NCI-H1105 treated with DMSO at 0.1 percent for 48 hours (cell line): ENCODE results near the gene CTAGE6.
"Not testable (repeated sequence)": the region's sequence is repeated elsewhere in the genome, so short reads cannot be mapped to it uniquely, and the experiment has no call there.

Experiments
- DNase-seq: peaks from one replicate; lab custom pipeline; 2025; lab: John Stamatoyannopoulos, UW

Gene CTAGE6

GRCh38 chr7:143715543-143716193, 41.8 kb downstream of the CTAGE6 start:
- not testable (repeated sequence) for DNase-seq

GRCh38 chr7:143714581-143715454, 42.7 kb downstream of the CTAGE6 start:
- not testable (repeated sequence) for DNase-seq

- DNase-seq: not testable (repeated sequence)
These were observed 45.1 kb downstream of the CTAGE6 start for GRCh38 chr7:143712381-143712780.

- DNase-seq: not testable (repeated sequence)
These were observed 45.7 kb downstream of the CTAGE6 start for GRCh38 chr7:143711727-143712324.

GRCh38 chr7:143709895-143710294, 47.6 kb downstream of the CTAGE6 start:
- DNase-seq: not testable (repeated sequence)
